Common myeloid progenitor, CD34-positive (primary cell): ENCODE data around the gene IL17RA.

ENCODE experiments used
- CTCF ChIA-PET: fragments of 350-600 bp; sonication (Branson Sonifier 250); formaldehyde crosslinking; loops from one replicate; lab custom pipeline; 2021; ENCODE audit warnings: antibody characterized with exemption; lab: Charles Lee
- POLR2A ChIA-PET: fragments of 350-600 bp; sonication (Branson Sonifier 250); formaldehyde crosslinking; loops from one replicate; lab custom pipeline; 2021; ENCODE audit warnings: antibody characterized with exemption; lab: Charles Lee
- DNase-seq, 3 donors: peaks; one replicate each; pipeline versions ENCODE4 v3.0.0 to v3.0.0-alpha.2; 2013
- H3K27ac ChIP-seq, 2 experiments: 1 replicate in 1 of 2; 2 replicates in 1 of 2; pipeline ENCODE4 v1.7.0; 2013; ENCODE audit warnings: inconsistent platforms in 2 of 2, low read length in 2 of 2, mild to moderate bottlenecking in 2 of 2, low read depth in 1 of 2, moderate library complexity in 1 of 2; ENCODE audit not compliant: severe bottlenecking in 2 of 2, insufficient read depth in 1 of 2, poor library complexity in 1 of 2
- H3K27me3 ChIP-seq, 5 experiments: replicated peaks in 2 of 5; 1 replicate in 3 of 5; 2 replicates in 2 of 5; pipeline versions ENCODE4 v1.6.1 to v1.7.0; 2013; ENCODE audit warnings: low read length in 4 of 5, mild to moderate bottlenecking in 2 of 5, moderate library complexity in 2 of 5, inconsistent platforms in 1 of 5; ENCODE audit not compliant: insufficient read depth in 5 of 5, control insufficient read depth in 4 of 5
- H3K36me3 ChIP-seq, 4 experiments: 1 replicate in 2 of 4; 2 replicates in 2 of 4; pipeline versions ENCODE4 v1.6.1 to v1.7.0; 2013; ENCODE audit warnings: low read length in 3 of 4, control low read depth in 1 of 4, mild to moderate bottlenecking in 1 of 4; ENCODE audit not compliant: control insufficient read depth in 4 of 4, insufficient read depth in 4 of 4
- H3K4me1 ChIP-seq, 4 experiments: 1 replicate in 3 of 4; 2 replicates in 1 of 4; pipeline versions ENCODE4 v1.6.1 to v1.7.1; 2013; ENCODE audit warnings: low read length in 3 of 4, mild to moderate bottlenecking in 3 of 4, control low read depth in 1 of 4, inconsistent platforms in 1 of 4, moderate library complexity in 1 of 4; ENCODE audit not compliant: control insufficient read depth in 4 of 4, insufficient read depth in 4 of 4; ENCODE audit errors: control extremely low read depth in 1 of 4
- H3K4me3 ChIP-seq, 7 experiments: 1 replicate in 4 of 7; 2 replicates in 3 of 7; pipeline versions ENCODE4 v1.5.1 to v1.7.0; 2013; ENCODE audit warnings: mild to moderate bottlenecking in 7 of 7, low read length in 6 of 7, moderate library complexity in 6 of 7, inconsistent platforms in 2 of 7, low read depth in 2 of 7, control low read depth in 1 of 7; ENCODE audit not compliant: insufficient read depth in 4 of 7, control insufficient read depth in 1 of 7; ENCODE audit errors: extremely low read depth in 1 of 7
- H3K9me3 ChIP-seq, 5 experiments: 1 replicate in 4 of 5; 2 replicates in 1 of 5; pipeline versions ENCODE4 v1.6.1 to v1.7.1; 2013; ENCODE audit warnings: low read length in 4 of 5, mild to moderate bottlenecking in 2 of 5, inconsistent platforms in 1 of 5, low read depth in 1 of 5, moderate library complexity in 1 of 5; ENCODE audit not compliant: control insufficient read depth in 4 of 5, insufficient read depth in 2 of 5; ENCODE audit errors: control extremely low read depth in 1 of 5
- WGBS: methylation state at CpG from one replicate; pipeline ENCODE4 v1.1.5; 2013; ENCODE audit not compliant: insufficient coverage; 5-methylcytosine and 5-hydroxymethylcytosine counted together

Gene IL17RA

DNA sequence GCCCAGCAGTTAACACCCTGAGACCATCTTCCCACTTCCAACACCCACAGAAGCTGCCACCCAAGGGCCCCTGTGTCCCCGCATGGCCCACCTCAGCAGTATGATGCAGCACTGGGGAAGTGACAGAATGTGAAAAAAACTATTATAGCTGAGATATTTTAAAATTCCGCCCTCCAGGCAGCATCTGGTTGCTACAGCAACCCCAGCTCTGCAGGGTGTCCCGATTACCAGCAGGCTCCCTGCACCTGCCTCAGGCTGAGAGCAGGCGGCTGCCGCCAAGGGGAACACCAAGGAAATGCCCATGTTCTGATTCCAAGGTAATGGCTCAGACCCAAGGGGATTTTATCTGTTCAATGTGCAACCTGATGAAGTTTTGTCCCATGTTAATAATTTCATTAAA, 46.9 kb downstream of the IL17RA start:
- no peak overlapping the region for H3K27ac ChIP-seq
- WGBS: 61% methylated on average over 3 of the region's 5 CpGs
- no peaks in the 10 kb centered on the region for H3K9me3 ChIP-seq
- DNase-seq: no peak
- H3K27me3 ChIP-seq: peaks cover 0 to 2% (median 0%) of the 10 kb centered on the region in 5 experiments
- peaks cover 0 to 7% (median 0%) of the 10 kb centered on the region in 4 experiments for H3K36me3 ChIP-seq
- H3K4me3 ChIP-seq: no peak overlapping the region
- ChIA-PET POLR2A (no interaction called here), CTCF (no interaction called here)
- H3K4me1 ChIP-seq: no peaks in the 10 kb centered on the region

DNA sequence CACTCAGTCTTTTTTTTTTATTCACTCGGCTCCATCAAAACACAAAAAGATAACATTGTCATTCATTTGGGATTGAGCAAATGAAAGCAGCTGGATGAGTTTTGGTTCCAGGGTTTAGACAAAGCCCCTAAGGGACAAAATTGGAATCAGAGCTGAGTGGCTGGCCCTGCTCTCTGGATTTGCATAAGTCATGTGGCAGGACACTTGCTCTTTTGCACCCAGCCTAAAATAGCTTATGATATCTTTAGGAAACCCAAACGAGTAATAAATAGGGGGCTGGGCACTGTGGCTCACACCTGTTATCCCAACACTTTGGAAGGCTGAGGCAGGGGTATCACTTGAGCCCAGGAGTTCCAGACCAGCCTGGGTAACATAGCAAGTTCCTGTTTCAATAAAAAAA, 47.3 kb downstream of the IL17RA start:
- H3K9me3 ChIP-seq: no peaks in the 10 kb centered on the region

DNA sequence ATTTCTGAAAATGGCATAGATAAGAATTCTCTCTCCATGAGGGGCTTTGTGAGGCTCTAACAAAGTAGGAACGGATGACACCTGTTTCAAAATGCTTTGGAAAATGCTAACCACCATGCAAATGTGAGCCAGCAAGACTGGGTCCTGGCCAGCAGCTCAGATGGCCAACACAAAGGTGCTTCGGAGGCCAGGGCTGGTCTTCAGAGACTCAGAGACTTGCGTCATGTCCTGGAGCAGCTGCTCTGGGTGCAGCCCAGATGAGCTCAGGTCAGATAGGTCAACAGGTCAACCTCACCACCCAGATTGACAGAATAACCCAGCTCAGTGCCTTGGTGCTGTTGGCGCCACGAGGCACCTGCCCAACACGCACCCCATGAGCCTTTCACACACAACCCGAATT, 48.3 kb downstream of the IL17RA start:
- H3K9me3 ChIP-seq: no peaks in the 10 kb centered on the region
- H3K36me3 ChIP-seq: peaks cover 0 to 20% (median 8%) of the 10 kb centered on the region in 4 experiments
- DNase-seq: no peak
- CTCF ChIA-PET: no interaction called here
- no peaks in the 10 kb centered on the region for H3K4me1 ChIP-seq
- 98% methylated on average over 5 of the region's 7 CpGs for WGBS
- POLR2A ChIA-PET: no interaction called here
- H3K27ac ChIP-seq: no peak overlapping the region
- H3K4me3 ChIP-seq: no peak overlapping the region
- no peaks in the 10 kb centered on the region for H3K27me3 ChIP-seq

More for the DNA sequence above, 47.3 kb downstream of the IL17RA start:
- 50% methylated on average over 1 of the region's 2 CpGs for WGBS
- no peaks in the 10 kb centered on the region for H3K4me1 ChIP-seq
- H3K36me3 ChIP-seq: peaks cover 0 to 10% (median 2%) of the 10 kb centered on the region in 4 experiments
- POLR2A ChIA-PET: no interaction called here
- H3K27ac ChIP-seq: no peak overlapping the region
- H3K4me3 ChIP-seq: no peak overlapping the region
- CTCF ChIA-PET: no interaction called here
- DNase-seq: no peak
- H3K27me3 ChIP-seq: no peaks in the 10 kb centered on the region

DNA sequence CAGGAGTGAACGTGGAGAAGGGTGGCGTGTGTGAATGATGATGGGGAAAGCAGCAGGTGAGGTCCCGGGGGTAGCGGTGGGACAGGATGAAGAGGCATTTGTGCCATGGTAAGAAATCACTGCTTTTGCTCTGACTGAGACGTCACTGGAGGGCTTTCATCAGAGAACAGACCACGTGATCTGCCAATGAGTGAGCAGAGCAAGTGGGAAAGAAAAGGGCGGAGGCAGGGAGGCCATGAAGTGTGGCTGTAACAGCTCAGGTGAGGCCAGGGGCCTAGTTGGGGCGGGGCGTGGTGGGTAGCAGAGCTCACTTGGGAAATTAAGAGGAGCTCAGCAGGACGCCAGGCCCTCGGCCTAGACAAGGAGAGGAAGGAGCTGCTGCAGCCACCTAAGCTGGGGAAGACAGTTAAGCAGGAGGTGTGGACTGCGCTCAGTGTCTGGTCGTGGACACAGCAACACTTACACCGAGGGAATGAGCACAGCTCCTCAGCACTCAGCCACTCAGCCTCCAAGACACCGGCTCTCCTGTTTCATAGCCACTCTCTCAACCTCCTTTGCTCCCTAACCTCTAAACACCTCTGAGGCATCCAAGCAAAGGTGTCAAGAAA, 50.5 kb downstream of the IL17RA start:
- H3K4me1 ChIP-seq: no peaks in the 10 kb centered on the region
- ChIA-PET POLR2A (no interaction called here), CTCF (interaction anchor here (0.8 to 1.3 kb wide), 2 partner anchors 36 to 37 kb away, joined by 3 to 4 read pairs; no protein-coding TSS in a partner anchor)
- H3K9me3 ChIP-seq: no peaks in the 10 kb centered on the region
- no peaks in the 10 kb centered on the region for H3K27me3 ChIP-seq
- peaks cover 2 to 31% (median 18%) of the 10 kb centered on the region in 4 experiments for H3K36me3 ChIP-seq
- DNase-seq: no peak
- H3K27ac ChIP-seq: no peak overlapping the region
- 94% methylated on average over 14 of the region's 15 CpGs for WGBS
- no peak overlapping the region for H3K4me3 ChIP-seq

DNA sequence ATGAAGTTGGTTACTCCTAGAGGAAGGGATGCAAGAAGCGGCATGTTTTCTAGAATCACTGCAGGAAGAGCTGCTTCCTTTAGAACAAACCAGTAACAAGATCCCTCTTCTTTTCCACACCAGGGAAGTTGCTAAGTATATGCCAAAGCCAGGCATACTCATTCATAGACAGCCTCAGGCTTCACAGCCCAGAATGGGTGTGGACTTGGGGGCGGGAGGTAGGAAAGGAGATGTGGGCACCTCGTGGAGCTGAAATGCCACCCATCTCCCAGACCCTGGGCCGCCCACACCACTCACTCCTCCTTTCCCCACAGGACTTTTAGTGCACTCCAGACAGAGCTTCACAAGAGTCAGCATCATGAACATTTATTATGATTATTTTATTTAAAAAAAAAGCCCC, 52.4 kb downstream of the IL17RA start:
- no peak overlapping the region for H3K4me3 ChIP-seq
- H3K9me3 ChIP-seq: no peaks in the 10 kb centered on the region
- CTCF ChIA-PET: no interaction called here
- no peak for DNase-seq
- no CpG with 5 or more reads among the region's 4 CpGs for WGBS
- H3K27me3 ChIP-seq: no peaks in the 10 kb centered on the region
- no peaks in the 10 kb centered on the region for H3K4me1 ChIP-seq
- peaks cover 2 to 50% (median 27%) of the 10 kb centered on the region in 4 experiments for H3K36me3 ChIP-seq
- POLR2A ChIA-PET: no interaction called here
- no peak overlapping the region for H3K27ac ChIP-seq

DNA sequence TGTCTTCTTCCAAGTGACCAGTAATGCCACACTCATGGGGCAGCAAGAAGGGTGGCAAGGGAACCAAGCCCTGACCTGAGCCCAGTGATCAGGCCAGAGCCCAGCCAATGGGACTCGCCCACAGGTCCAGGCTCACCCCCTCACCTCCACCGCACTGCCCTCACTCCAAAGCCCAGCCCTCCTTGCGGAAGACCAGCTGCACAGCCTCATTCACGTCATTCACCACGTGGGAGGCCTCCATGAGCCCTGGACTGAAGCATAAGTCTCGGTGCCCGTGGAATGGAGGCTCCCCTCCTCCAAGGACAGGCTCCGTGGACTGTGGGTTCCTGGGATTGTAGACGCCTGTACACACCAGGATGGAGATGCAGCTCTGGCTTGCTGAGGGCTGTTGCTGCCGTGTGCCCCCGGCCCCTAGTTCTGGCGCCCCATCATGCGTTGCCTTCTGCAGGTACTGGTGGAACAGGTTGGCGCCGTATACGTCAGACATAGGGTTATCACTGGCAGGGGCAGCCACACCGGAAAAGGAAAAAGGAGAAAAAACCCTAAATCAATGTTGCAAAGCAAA, 53.1 kb downstream of the IL17RA start:
- Histone ChIP-seq H3K4me3 (peak overlapping the region in 1 of 7 experiments; percentile 3), H3K27me3 (no peaks in the 10 kb centered on the region), H3K9me3 (no peaks in the 10 kb centered on the region), H3K36me3 (peaks cover 2 to 58% (median 31%) of the 10 kb centered on the region in 4 experiments), H3K27ac (no peak overlapping the region), H3K4me1 (no peaks in the 10 kb centered on the region)
- WGBS: 96% methylated on average over 13 of the region's 17 CpGs
- ChIA-PET CTCF (interaction anchor here (1.3 kb wide), 1 partner anchor 20 kb away, joined by 3 read pairs; no protein-coding TSS in a partner anchor), POLR2A (no interaction called here)
- DNase-seq: no peak

DNA sequence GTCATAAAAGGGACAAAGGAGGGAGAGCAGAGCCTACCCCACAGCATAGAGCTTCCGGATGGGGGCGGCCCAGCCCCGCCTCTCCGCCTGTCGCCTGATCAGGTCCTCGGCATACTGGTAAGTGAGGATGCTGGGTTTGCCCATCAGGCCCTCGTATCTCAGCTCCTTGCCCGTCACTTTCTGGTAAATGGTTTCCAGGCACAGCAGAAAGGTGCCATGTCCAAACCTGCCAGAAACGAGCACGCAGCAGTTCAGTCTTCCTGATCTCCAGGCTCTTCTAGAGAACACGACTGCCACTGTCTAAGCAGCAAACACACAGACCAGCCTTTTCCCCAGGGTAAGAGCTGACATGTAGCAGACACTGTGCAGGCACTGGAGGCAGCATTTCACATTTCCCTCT, 53.7 kb downstream of the IL17RA start:
- ChIA-PET CTCF (interaction anchor here (0.6 to 1.3 kb wide), 3 partner anchors 12 to 33 kb away, joined by 3 to 5 read pairs (median 3); no protein-coding TSS in a partner anchor), POLR2A (no interaction called here)
- DNase-seq: no peak
- no peaks in the 10 kb centered on the region for H3K4me1 ChIP-seq
- no peaks in the 10 kb centered on the region for H3K27me3 ChIP-seq
- no peak overlapping the region for H3K4me3 ChIP-seq
- H3K27ac ChIP-seq: no peak overlapping the region
- H3K9me3 ChIP-seq: no peaks in the 10 kb centered on the region
- WGBS: over 99% methylated on average over 11 of the region's 11 CpGs
- peaks cover 6 to 63% (median 33%) of the 10 kb centered on the region in 4 experiments for H3K36me3 ChIP-seq
